ENCODE data around the gene SH3D21. TPM values are rescaled to one million over a fixed set of nuclear protein-coding genes. Genes with fewer than 3 reads are reported as not detected.

Gene SH3D21
- total RNA-seq, 2 experiments from 2014 or later: 1.9 to 2.6 TPM

DNA sequence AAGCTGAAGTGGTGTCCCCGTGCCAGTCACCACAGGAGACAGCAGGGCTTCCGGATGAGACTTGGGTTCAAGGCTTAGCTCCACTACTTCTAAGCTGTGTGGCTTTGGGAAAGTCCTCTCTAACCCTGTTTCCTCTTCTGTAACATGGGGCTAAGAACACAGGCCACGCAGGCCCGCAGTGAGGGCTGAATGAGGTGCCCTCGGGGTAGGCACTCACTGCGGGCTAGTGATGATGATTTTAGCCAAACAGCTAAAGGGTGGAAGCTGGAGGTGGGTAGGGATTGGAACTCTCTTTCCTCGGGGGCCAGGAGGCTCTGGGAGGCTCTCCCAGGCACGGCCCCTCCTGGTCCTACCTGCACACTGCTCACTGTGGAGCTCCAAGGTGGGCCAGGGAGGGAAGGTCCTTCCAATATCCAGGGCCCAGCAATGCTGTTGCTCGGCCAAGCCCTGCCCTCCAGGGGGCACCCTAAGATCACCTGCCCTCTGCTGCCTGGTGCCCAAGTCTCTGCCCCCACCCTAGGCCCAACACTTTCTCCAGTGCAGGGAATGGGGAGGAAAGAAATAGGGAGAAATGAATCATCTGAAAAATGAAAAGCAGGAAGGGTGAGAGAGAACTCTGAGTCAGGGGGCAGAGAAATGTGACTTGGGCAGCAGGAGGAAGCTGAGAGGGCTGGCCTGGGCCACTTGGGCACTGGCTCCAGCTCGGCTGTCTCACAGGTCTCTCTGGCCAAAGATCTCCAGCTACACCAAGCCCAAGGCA, 36.4 kb downstream of the SH3D21 start:
- Histone ChIP-seq H3K27ac (ENCODE audit: low read depth in 1 of 2, low read length in 2 of 2) (no peak overlapping the region), H3K4me1 (ENCODE audit: insufficient read depth, low read length) (peaks cover 26% of the 10 kb centered on the region), H3K27me3 (ENCODE audit: control insufficient read depth in 1 of 2, insufficient read depth in 2 of 2, low read length in 2 of 2) (no peaks in the 10 kb centered on the region), H3K36me3 (ENCODE audit: insufficient read depth, low read length) (peaks cover 66% of the 10 kb centered on the region), H3K4me3 (ENCODE audit: low read length) (no peak overlapping the region), H3K9me3 (ENCODE audit: control insufficient read depth in 1 of 2, insufficient read depth in 1 of 2, low read length in 2 of 2) (no peaks in the 10 kb centered on the region)
- Mint-ChIP-seq H3K9me3 (no peaks in the 10 kb centered on the region), H3K27ac (peak overlapping the region; percentile 58), H3K4me1 (ENCODE audit: low read depth) (peaks cover 19% of the 10 kb centered on the region), H3K4me3 (no peak overlapping the region), H3K27me3 (no peaks in the 10 kb centered on the region), H3K36me3 (ENCODE audit: low read depth) (peaks cover 64% of the 10 kb centered on the region)
- DNase-seq: peak; percentile 44 to 83 (median 63)
- intact Hi-C loops (cut with DNase I, micrococcal nuclease): loop anchor here (1.0 to 5.0 kb wide), 4 partner anchors 27 to 79 kb away; no protein-coding TSS in a partner anchor
- peak; percentile 79 for TF ChIP-seq CTCF (IDR thresholded peaks at IDR 0.05)
- ChIA-PET CTCF (interaction anchor here (0.8 to 2.1 kb wide), 17 partner anchors 8 to 193 kb away, joined by 3 to 43 read pairs (median 6); partner anchors contain the start of genes SH3D21 and TRAPPC3), POLR2A (interaction anchor here (0.7 to 2.9 kb wide), 6 partner anchors 8 to 78 kb away, joined by 4 to 28 read pairs (median 5); partner anchors contain the start of genes LSM10 and STK40)
- ATAC-seq (ENCODE audit: poor library complexity): peak; percentile 92

DNA sequence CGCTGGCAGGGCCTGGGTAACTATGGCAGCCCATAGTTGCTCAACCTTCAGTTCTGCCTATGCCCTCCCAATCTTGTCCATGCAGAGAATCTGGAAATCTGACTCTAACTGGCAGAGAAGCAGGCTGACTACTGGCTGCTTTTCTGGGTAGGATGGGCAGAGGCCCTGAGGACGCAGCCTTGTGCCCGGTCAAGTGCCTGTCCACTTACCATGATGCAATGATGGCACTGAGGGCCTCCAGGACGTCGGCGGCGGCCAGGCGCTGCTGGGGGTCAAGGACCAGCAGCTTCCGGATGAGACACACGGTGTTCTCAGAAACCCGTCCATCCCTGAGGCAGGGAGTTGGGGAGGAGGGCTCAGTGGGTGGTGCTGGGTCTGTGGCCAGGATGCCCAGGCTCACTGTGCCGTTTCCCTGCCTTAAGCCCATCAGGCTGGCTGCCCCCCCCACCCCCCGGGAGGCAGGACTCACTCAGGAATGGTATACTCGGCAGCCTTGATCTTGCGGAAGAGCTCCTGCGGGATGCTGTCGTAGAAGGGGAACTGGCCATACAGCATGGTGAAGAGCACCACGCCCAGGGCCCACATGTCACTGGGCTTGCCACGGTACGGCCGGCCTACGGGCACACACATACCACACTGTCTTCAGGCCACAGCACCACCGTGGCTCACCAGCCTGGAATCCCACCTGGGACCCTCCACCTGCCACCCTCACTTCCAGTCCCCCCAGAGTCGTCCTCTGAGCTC, 37.7 kb downstream of the SH3D21 start:
- POLR2A ChIA-PET: interaction anchor here (1.5 to 2.9 kb wide), 2 partner anchors 24 to 54 kb away, joined by 5 to 28 read pairs; partner anchors contain the start of gene LSM10

More for the DNA sequence above, 37.7 kb downstream of the SH3D21 start:
- intact Hi-C loops (cut with DNase I, micrococcal nuclease): loop anchor here in 1 of 2 experiments (5.0 kb wide), 1 partner anchor 38 kb away; no protein-coding TSS in a partner anchor
- H3K27ac ChIP-seq (ENCODE audit: low read depth in 1 of 2, low read length in 2 of 2): no peak overlapping the region
- no peak overlapping the region for H3K4me3 ChIP-seq (ENCODE audit: low read length)
- DNase-seq (no peak), ATAC-seq (ENCODE audit: poor library complexity) (no peak)
- Mint-ChIP-seq H3K9me3 (no peaks in the 10 kb centered on the region), H3K36me3 (ENCODE audit: low read depth) (peaks cover 74% of the 10 kb centered on the region), H3K4me1 (ENCODE audit: low read depth) (peaks cover 10% of the 10 kb centered on the region), H3K27ac (no peak overlapping the region), H3K27me3 (no peaks in the 10 kb centered on the region), H3K4me3 (no peak overlapping the region)
- no peak for TF ChIP-seq CTCF (IDR thresholded peaks at IDR 0.05)
- peaks cover 77% of the 10 kb centered on the region for H3K36me3 ChIP-seq (ENCODE audit: insufficient read depth, low read length)
- H3K27me3 ChIP-seq (ENCODE audit: control insufficient read depth in 1 of 2, insufficient read depth in 2 of 2, low read length in 2 of 2): no peaks in the 10 kb centered on the region
- CTCF ChIA-PET: interaction anchor here (0.9 to 2.1 kb wide), 7 partner anchors 24 to 85 kb away, joined by 4 to 43 read pairs (median 13); no protein-coding TSS in a partner anchor
- peaks cover 21% of the 10 kb centered on the region for H3K4me1 ChIP-seq (ENCODE audit: insufficient read depth, low read length)
- no peaks in the 10 kb centered on the region for H3K9me3 ChIP-seq (ENCODE audit: control insufficient read depth in 1 of 2, insufficient read depth in 1 of 2, low read length in 2 of 2)
